ENCODE data around the gene WSCD2.

The WSCD2 gene

DNA sequence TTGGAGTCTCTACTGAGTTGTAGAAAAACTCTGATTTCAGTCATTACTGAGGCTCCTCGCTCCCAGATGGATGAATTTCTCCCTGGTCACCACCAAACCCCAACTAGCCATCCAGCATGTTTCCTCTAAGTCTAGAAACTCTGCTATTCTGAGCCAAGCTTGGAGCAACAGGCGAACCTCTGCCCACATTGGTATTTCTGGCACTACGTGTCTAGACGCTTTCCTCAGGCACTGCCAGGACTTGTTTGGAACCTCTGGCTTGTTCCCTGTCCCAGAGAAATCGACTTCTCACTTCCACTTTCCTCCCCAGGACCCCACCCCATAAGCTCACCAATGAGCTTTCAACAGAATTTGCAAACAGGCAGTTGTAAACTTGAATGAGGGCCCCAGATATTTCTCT is 27.6 kb downstream of the WSCD2 start:
- ChIA-PET POLR2A (no interaction called here), CTCF (no interaction called here)
- no peak for DNase-seq (ENCODE audit: extremely low spot score)
- TF ChIP-seq, protein P1, sequence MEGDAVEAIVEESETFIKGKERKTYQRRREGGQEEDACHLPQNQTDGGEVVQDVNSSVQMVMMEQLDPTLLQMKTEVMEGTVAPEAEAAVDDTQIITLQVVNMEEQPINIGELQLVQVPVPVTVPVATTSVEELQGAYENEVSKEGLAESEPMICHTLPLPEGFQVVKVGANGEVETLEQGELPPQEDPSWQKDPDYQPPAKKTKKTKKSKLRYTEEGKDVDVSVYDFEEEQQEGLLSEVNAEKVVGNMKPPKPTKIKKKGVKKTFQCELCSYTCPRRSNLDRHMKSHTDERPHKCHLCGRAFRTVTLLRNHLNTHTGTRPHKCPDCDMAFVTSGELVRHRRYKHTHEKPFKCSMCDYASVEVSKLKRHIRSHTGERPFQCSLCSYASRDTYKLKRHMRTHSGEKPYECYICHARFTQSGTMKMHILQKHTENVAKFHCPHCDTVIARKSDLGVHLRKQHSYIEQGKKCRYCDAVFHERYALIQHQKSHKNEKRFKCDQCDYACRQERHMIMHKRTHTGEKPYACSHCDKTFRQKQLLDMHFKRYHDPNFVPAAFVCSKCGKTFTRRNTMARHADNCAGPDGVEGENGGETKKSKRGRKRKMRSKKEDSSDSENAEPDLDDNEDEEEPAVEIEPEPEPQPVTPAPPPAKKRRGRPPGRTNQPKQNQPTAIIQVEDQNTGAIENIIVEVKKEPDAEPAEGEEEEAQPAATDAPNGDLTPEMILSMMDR (IDR thresholded peaks at IDR 0.05; ENCODE audit: control extremely low read depth, extremely low read depth, low read depth, missing control alignments) = no peak

DNA sequence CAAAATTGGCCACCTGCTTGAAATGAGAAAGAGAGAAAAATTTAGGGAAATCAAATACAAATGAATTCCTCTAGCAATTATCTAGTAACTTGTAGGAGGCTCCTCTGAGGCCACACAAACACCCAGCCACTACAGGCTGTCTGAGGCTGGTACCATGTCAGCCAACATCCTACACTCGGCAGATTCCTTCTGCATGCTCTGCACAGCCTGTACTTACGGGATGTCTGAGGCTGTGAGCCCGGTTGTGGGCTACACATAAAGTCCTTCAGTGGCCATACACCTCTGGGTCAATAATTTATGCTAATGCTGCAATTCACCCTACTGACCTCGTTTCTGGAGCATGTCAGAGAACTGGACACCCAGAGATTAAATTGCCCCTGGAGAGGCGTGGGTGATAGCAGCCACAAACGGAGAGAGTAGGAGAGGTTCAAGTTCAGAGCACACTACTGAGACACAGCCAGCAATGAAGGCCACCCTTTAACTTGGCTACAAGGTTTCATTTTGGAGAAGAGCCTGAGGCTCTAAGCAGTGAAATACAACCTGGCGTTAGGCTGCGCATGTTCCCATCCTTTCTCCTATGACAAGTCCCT is 28.9 kb downstream of the WSCD2 start:
- CTCF ChIA-PET = no interaction called here
- POLR2A ChIA-PET = no interaction called here
- TF ChIP-seq, protein P1 (IDR thresholded peaks at IDR 0.05; ENCODE audit: control extremely low read depth, extremely low read depth, low read depth, missing control alignments) = no peak
- DNase-seq (ENCODE audit: extremely low spot score) = no peak

DNA sequence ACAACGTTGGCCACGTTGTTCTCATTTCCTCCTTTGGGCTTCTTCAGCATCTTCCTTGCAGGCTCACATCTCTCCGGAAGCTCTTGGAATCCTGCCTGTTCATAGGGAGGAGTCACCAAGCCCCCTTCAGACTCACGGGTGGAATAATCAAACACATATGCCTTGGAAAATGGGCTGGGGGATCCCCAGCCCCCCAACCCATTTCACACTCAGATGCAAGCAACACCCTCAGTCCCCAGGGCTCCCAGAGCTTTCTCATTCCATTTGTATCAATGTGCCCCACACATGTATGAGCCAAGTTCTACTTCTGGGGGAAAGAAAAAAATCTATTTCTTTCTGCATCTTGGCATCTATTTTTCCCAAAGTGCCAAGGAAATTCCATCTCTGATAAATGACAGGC is 33.1 kb downstream of the WSCD2 start:
- ChIA-PET POLR2A (no interaction called here), CTCF (no interaction called here)
- TF ChIP-seq, protein P1 (IDR thresholded peaks at IDR 0.05; ENCODE audit: control extremely low read depth, extremely low read depth, low read depth, missing control alignments) = no peak
- no peak for DNase-seq (ENCODE audit: extremely low spot score)

DNA sequence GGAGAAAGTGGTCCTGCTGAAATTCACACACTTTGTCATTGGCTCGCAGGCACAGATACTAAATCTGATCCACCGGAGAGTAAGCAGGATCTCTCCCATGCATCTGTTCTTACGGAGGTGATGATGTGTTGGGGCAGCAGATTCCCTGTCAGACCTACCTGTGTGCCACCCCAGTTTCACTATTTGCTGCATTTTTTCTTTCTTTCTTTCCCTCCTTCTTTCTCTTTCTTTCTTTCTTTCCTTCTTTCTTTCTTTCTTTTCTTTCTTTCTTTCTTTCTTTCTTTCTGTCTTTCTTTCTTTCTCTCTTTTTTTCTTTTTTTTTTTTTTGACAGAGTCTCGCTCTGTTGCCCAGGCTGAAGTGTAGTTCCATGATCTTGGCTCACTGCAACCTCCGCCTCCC is 37.4 kb downstream of the WSCD2 start:
- ChIA-PET POLR2A (no interaction called here), CTCF (no interaction called here)
- no peak for DNase-seq (ENCODE audit: extremely low spot score)
- TF ChIP-seq, protein P1 (IDR thresholded peaks at IDR 0.05; ENCODE audit: control extremely low read depth, extremely low read depth, low read depth, missing control alignments) = no peak

DNA sequence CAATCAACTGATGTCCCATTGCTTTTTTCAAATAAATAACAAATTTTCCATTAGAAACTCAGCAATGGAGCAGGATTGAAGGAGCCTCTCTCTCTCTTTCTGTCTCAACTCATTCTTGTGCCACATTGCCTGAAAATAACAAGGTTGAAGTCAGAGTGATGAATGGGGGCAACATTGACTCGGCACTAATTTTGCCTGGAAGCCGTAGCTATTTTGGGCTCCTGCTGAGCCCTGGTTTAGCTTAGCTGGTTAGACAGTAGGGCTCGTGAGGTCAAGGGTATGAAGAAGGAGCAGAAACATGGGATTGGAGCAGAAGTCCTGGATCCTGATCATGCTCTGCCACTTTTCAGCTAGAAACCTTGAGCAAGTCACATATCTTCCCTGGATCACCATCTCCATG is 38.9 kb downstream of the WSCD2 start:
- no peak for DNase-seq (ENCODE audit: extremely low spot score)
- ChIA-PET POLR2A (no interaction called here), CTCF (interaction anchor here (0.6 kb wide), 1 partner anchor 177 kb away, joined by 3 read pairs; no protein-coding TSS in a partner anchor)
- TF ChIP-seq, protein P1 (IDR thresholded peaks at IDR 0.05; ENCODE audit: control extremely low read depth, extremely low read depth, low read depth, missing control alignments) = no peak

DNA sequence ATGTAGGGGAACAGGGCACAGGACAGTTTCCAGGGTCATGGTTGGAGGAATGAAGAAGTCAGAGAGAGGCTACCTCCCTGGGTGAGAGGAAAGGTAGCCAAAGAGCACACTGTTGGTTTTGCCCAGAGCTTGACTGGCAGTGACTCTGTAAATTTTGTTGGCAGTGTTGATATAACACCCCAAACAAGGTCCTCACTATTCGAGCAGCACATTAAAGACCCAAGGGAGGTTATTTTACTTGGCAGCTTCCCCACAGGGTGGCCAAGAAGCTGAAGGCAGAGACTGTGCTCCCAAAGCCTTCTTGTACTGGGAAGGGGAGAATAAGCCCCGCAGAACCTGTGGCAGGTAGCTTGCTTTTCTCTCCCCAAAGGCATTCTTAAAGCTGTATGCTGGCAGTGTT is 40.6 kb downstream of the WSCD2 start:
- POLR2A ChIA-PET = no interaction called here

More for the DNA sequence above, 40.6 kb downstream of the WSCD2 start:
- CTCF ChIA-PET = no interaction called here
- no peak for DNase-seq (ENCODE audit: extremely low spot score)
- TF ChIP-seq, protein P1 (IDR thresholded peaks at IDR 0.05; ENCODE audit: control extremely low read depth, extremely low read depth, low read depth, missing control alignments) = no peak
